H1 (cell line): Measurements from ENCODE around the gene OCRL.

Experiments
- EGR1 ChIP-seq: IDR thresholded peaks from 2 replicates; pipeline ENCODE4 v1.6.1; 2011; ENCODE audit warnings: low read depth, low read length, borderline replicate concordance
- EP300 ChIP-seq, 2 experiments: IDR thresholded peaks; 1 replicate in 1 of 2; 2 replicates in 1 of 2; pipeline ENCODE4 v1.6.1; 2011 to 2012; ENCODE audit warnings: low read depth in 2 of 2, low read length in 2 of 2, mild to moderate bottlenecking in 2 of 2, borderline replicate concordance in 1 of 2, inconsistent platforms in 1 of 2, moderate library complexity in 1 of 2
- EZH2 ChIP-seq: fragments of 200-600 bp; sonication (generic); IDR thresholded peaks from 2 replicates; pipeline ENCODE4 v1.7.1; 2012; ENCODE audit warnings: low read depth, mild to moderate bottlenecking, moderate library complexity, low read length, inconsistent platforms; ENCODE audit not compliant: severe bottlenecking
- FOSL1 ChIP-seq: IDR thresholded peaks from 2 replicates; pipeline ENCODE4 v1.6.1; 2011; ENCODE audit warnings: mild to moderate bottlenecking, low read depth, low read length, moderate library complexity; ENCODE audit not compliant: insufficient read depth
- JUND ChIP-seq: IDR thresholded peaks from 2 replicates; pipeline ENCODE4 v1.6.1; 2011; ENCODE audit warnings: mild to moderate bottlenecking, improper control_type of control experiment, low read length
- POLR2A ChIP-seq, 2 experiments: IDR thresholded peaks; 1 replicate in 1 of 2; 2 replicates in 1 of 2; pipeline ENCODE4 v1.6.1; 2011; ENCODE audit warnings: low read depth in 2 of 2, low read length in 2 of 2, mild to moderate bottlenecking in 2 of 2; ENCODE audit errors: control extremely low read depth in 1 of 2
- TAF1 ChIP-seq: IDR thresholded peaks from 2 replicates; pipeline ENCODE4 v1.6.1; 2011; ENCODE audit warnings: mild to moderate bottlenecking, low read depth, low read length
- TAF7 ChIP-seq: optimal IDR thresholded peaks from 2 replicates; pipeline ENCODE3; 2011; ENCODE audit warnings: low read depth, mild to moderate bottlenecking, inconsistent platforms, low read length, moderate library complexity, borderline replicate concordance
- YY1 ChIP-seq: IDR thresholded peaks from 2 replicates; pipeline ENCODE4 v1.6.1; 2011; ENCODE audit warnings: low read depth, mild to moderate bottlenecking, low read length
- TF ChIP-seq, protein P1 (sequence below): IDR thresholded peaks from 2 replicates; pipeline ENCODE4 v1.6.1; 2011; ENCODE audit warnings: low read length, improper control_type of control experiment
- TF ChIP-seq, protein P2 (sequence below): IDR thresholded peaks from 2 replicates; pipeline ENCODE4 v1.6.1; 2011; ENCODE audit warnings: low read depth, mild to moderate bottlenecking, low read length; ENCODE audit not compliant: insufficient read depth
- TF ChIP-seq, protein P3 (sequence below): IDR thresholded peaks from 2 replicates; pipeline ENCODE4 v1.6.1; 2012; ENCODE audit warnings: low read length, inconsistent platforms

DNA sequence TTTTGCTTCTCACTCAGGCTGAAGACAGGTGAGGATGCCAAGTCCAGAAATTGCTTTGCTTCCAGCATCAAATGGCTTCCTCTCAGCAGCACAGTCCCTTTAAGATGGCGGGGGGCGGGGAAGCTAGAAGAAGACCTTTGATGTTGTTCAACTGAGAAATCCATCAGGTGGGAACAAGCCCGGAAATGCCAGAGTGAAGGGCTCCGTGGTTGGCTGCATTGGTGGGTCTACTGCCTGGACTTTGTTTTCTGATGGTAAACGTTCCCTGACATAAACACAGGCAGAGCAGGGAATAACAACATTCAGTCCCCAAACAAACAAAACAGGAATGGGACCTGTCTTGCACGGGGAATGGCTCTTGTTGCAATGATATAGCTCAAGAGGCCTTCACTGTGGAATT is 77.4 kb downstream of the OCRL start:
- TF ChIP-seq, protein P1, sequence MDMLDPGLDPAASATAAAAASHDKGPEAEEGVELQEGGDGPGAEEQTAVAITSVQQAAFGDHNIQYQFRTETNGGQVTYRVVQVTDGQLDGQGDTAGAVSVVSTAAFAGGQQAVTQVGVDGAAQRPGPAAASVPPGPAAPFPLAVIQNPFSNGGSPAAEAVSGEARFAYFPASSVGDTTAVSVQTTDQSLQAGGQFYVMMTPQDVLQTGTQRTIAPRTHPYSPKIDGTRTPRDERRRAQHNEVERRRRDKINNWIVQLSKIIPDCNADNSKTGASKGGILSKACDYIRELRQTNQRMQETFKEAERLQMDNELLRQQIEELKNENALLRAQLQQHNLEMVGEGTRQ, result no peak
- TF ChIP-seq EP300 (IDR thresholded peaks at IDR 0.05; ENCODE audit: borderline replicate concordance in 1 of 2, low read depth in 2 of 2, low read length in 2 of 2) (no peak), EZH2 (no peak), TAF7 (no peak), JUND (no peak), YY1 (no peak), POLR2A (IDR thresholded peaks at IDR 0.05; ENCODE audit: control extremely low read depth in 1 of 2, low read depth in 2 of 2, low read length in 2 of 2) (no peak), EGR1 (no peak), TAF1 (no peak), FOSL1 (no peak)
- TF ChIP-seq, protein P2, sequence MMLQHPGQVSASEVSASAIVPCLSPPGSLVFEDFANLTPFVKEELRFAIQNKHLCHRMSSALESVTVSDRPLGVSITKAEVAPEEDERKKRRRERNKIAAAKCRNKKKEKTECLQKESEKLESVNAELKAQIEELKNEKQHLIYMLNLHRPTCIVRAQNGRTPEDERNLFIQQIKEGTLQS, result no peak
- TF ChIP-seq, protein P3, sequence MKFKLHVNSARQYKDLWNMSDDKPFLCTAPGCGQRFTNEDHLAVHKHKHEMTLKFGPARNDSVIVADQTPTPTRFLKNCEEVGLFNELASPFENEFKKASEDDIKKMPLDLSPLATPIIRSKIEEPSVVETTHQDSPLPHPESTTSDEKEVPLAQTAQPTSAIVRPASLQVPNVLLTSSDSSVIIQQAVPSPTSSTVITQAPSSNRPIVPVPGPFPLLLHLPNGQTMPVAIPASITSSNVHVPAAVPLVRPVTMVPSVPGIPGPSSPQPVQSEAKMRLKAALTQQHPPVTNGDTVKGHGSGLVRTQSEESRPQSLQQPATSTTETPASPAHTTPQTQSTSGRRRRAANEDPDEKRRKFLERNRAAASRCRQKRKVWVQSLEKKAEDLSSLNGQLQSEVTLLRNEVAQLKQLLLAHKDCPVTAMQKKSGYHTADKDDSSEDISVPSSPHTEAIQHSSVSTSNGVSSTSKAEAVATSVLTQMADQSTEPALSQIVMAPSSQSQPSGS, result no peak
